DND-41 (cell line): Measurements from ENCODE around the gene PCSK4.

Experiments used
- EZH2 ChIP-seq: IDR thresholded peaks from 3 replicates; pipeline ENCODE4 v1.6.1; 2012; ENCODE audit warnings: borderline replicate concordance, low read depth, mild to moderate bottlenecking, moderate library complexity, low read length, inconsistent platforms; ENCODE audit not compliant: severe bottlenecking
- TF ChIP-seq, protein P1 (sequence below): IDR thresholded peaks from 2 replicates; pipeline ENCODE4 v1.5.1; 2012; ENCODE audit warnings: borderline replicate concordance, low read length, moderate library complexity, mild to moderate bottlenecking; ENCODE audit not compliant: poor library complexity, severe bottlenecking; ENCODE audit errors: extremely low read depth

DNA sequence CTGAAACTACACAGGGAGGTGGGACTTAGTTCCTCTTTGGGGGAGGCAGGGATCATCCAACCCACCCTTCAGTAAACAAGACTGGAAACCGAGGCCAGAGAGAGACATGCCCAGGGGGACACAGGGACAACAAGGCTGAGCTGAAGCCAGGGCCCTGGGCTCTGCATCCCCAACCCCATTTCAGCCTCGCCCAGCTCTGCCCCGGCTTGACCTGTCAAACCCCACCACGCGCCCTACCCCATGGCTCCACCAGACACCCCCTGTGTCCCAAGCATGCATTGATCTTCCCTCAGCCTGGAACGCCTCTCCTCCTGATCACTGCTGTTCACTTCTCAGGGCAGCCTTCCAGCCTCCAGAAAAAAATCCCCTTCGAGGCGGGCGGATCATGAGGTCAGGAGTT is 42.2 kb downstream of the PCSK4 start:
- TF ChIP-seq, protein P1, sequence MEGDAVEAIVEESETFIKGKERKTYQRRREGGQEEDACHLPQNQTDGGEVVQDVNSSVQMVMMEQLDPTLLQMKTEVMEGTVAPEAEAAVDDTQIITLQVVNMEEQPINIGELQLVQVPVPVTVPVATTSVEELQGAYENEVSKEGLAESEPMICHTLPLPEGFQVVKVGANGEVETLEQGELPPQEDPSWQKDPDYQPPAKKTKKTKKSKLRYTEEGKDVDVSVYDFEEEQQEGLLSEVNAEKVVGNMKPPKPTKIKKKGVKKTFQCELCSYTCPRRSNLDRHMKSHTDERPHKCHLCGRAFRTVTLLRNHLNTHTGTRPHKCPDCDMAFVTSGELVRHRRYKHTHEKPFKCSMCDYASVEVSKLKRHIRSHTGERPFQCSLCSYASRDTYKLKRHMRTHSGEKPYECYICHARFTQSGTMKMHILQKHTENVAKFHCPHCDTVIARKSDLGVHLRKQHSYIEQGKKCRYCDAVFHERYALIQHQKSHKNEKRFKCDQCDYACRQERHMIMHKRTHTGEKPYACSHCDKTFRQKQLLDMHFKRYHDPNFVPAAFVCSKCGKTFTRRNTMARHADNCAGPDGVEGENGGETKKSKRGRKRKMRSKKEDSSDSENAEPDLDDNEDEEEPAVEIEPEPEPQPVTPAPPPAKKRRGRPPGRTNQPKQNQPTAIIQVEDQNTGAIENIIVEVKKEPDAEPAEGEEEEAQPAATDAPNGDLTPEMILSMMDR: no peak
- no peak for TF ChIP-seq EZH2
